Stomach (tissue), 4 donors: Measurements from ENCODE around the gene WDR27.

Experiments used
- CTCF ChIP-seq, 7 experiments: fragments of 450-650 bp in 4 of 7; fragments of 200-600 bp in 3 of 7; sonication (generic) in 3 of 7; IDR thresholded peaks; one replicate each; pipeline ENCODE4 v1.5.1; 2016 to 2019; ENCODE audit warnings: antibody characterized with exemption in 7 of 7, control low read depth in 2 of 7, mild to moderate bottlenecking in 1 of 7
- POLR2A ChIP-seq, 4 donors: fragments of 450-650 bp; IDR thresholded peaks; one replicate each; pipeline ENCODE4 v1.6.1; 2016; ENCODE audit warnings: antibody characterized with exemption in 4 of 4, control low read depth in 2 of 4, mild to moderate bottlenecking in 1 of 4, moderate library complexity in 1 of 4
- POLR2AphosphoS5 ChIP-seq, 3 donors: sonication (generic); formaldehyde crosslinking; IDR thresholded peaks; one replicate each; pipeline ENCODE4 v1.6.1; 2016; ENCODE audit warnings: antibody characterized with exemption in 3 of 3

- no peak for TF ChIP-seq CTCF (IDR thresholded peaks at IDR 0.05)
- TF ChIP-seq POLR2AphosphoS5 (IDR thresholded peaks at IDR 0.05): no peak
- no peak for TF ChIP-seq POLR2A (IDR thresholded peaks at IDR 0.05)
These were observed 140.2 kb downstream of the WDR27 start for GRCh38 chr6:169561665-169562064.
